Lower leg skin (tissue), 4 donors: Measurements from ENCODE around the gene ICAM2. TPM values are rescaled to one million over a fixed set of nuclear protein-coding genes. Genes with fewer than 3 reads are reported as not detected.

Experiments
- DNase-seq, 2 donors: peaks; one replicate each; pipeline ENCODE4 v3.0.0-alpha.2; 2019; ENCODE audit warnings: low spot score in 2 of 2
- H3K4me3 ChIP-seq: fragments of 200-600 bp; sonication (generic); 2 replicates; pipeline ENCODE4 v1.5.1; 2017; ENCODE audit warnings: mild to moderate bottlenecking, low read depth; ENCODE audit not compliant: poor library complexity, severe bottlenecking
- CTCF ChIP-seq, 3 donors: fragments of 450-650 bp; IDR thresholded peaks; one replicate each; pipeline ENCODE4 v1.5.1; 2016; ENCODE audit warnings: antibody characterized with exemption in 3 of 3, mild to moderate bottlenecking in 3 of 3, moderate library complexity in 2 of 3
- POLR2A ChIP-seq, 2 donors: fragments of 450-650 bp; IDR thresholded peaks; one replicate each; pipeline ENCODE4 v1.6.1; 2016 to 2017; ENCODE audit warnings: antibody characterized with exemption in 2 of 2, mild to moderate bottlenecking in 1 of 2, moderate library complexity in 1 of 2
- WGBS, 2 donors: methylation state at CpG; one replicate each; pipeline ENCODE4 v1.1.5; 2018; 5-methylcytosine and 5-hydroxymethylcytosine counted together
- intact Hi-C: fragments of 100-400 bp; cut with DNase I; formaldehyde crosslinking; loops from one replicate; pipeline ENCODE4 v1.15.0; 2023; ENCODE audit warnings: low total_unique reads
- total RNA-seq, 4 donors: library from RNA; depleted of rRNA; stranded (reverse); fragments of >200 nt; gene quantifications; one replicate each; pipeline ENCODE4 v1.1.0, GENCODE V29; 2016

The ICAM2 gene
- total RNA-seq, 4 donors from 2014 or later: 11.5 to 26.8 (median 19.9) TPM

- intact Hi-C loops: no loop called here
- WGBS, 2 donors: 80 to 84% methylated on average over 19 of the region's 19 CpGs
- no peak overlapping the region for H3K4me3 ChIP-seq
- peak in 1 of 2 donors; percentile 72 for DNase-seq
- TF ChIP-seq CTCF (IDR thresholded peaks at IDR 0.05) (no peak), POLR2A (IDR thresholded peaks at IDR 0.05) (no peak)
Measured at GRCh38 chr17:64004903-64005733, 15.3 kb downstream of the ICAM2 start.

- H3K4me3 ChIP-seq: no peak overlapping the region
Measured at GRCh38 chr17:64004218-64004770, 16.1 kb downstream of the ICAM2 start.

GRCh38 chr17:64003526-64004121 is 16.8 kb downstream of the ICAM2 start:
- peak in 1 of 2 donors; percentile 79 for DNase-seq
- intact Hi-C loops: no loop called here

More at GRCh38 chr17:64004218-64004770, 16.1 kb downstream of the ICAM2 start:
- TF ChIP-seq CTCF (IDR thresholded peaks at IDR 0.05): no peak
- no peak for TF ChIP-seq POLR2A (IDR thresholded peaks at IDR 0.05)
- DNase-seq: peak in 1 of 2 donors; percentile 59
- WGBS, 2 donors: 92 to 94% methylated on average over 7 of the region's 7 CpGs
- intact Hi-C loops: no loop called here

GRCh38 chr17:64002658-64003525 is 17.5 kb downstream of the ICAM2 start:
- DNase-seq: peak in 1 of 2 donors; percentile 82
- intact Hi-C loops: no loop called here

More at GRCh38 chr17:64003526-64004121, 16.8 kb downstream of the ICAM2 start:
- 84 to 91% methylated on average over 13 of the region's 13 CpGs for whole genome bisulfite sequencing, 2 donors
- no peak for TF ChIP-seq POLR2A (IDR thresholded peaks at IDR 0.05)
- TF ChIP-seq CTCF (IDR thresholded peaks at IDR 0.05): no peak
- no peak overlapping the region for H3K4me3 ChIP-seq

More at GRCh38 chr17:64002658-64003525, 17.5 kb downstream of the ICAM2 start:
- no peak for TF ChIP-seq CTCF (IDR thresholded peaks at IDR 0.05)
- no peak for TF ChIP-seq POLR2A (IDR thresholded peaks at IDR 0.05)
- 88 to 90% methylated on average over 17 to 22 of the region's 22 CpGs for WGBS, 2 donors
- H3K4me3 ChIP-seq: no peak overlapping the region
